ENCODE data around the gene NDUFA11. TPM values are rescaled to one million over a fixed set of nuclear protein-coding genes. Genes with fewer than 3 reads are reported as not detected.

NDUFA11 gene
- total and polyA plus RNA-seq, 2 donors (not counting 1 experiment from before 2014, with no cell fraction given) = 115 to 276 TPM

GRCh38 chr19:5949792-5950305 is 46.3 kb upstream of the NDUFA11 start:
- ChIA-PET CTCF (no interaction called here), POLR2A (no interaction called here)
- Histone ChIP-seq H2AFZ (ENCODE audit: insufficient read depth, low read depth, low read length, poor library complexity, severe bottlenecking) (no peak overlapping the region), H3K4me1 (ENCODE audit: control insufficient read depth in 2 of 2, insufficient read depth in 2 of 2, low read length in 2 of 2) (peaks cover 33 to 43% of the 10 kb centered on the region in 2 donors), H3K9me3 (ENCODE audit: control extremely low read depth in 1 of 3, control insufficient read depth in 2 of 3, insufficient read depth in 1 of 3, low read length in 2 of 3) (no peaks in the 10 kb centered on the region), H4K20me1 (ENCODE audit: control insufficient read depth, insufficient read depth, low read length, poor library complexity, severe bottlenecking) (peaks cover 99% of the 10 kb centered on the region), H3K9ac (ENCODE audit: low read length) (no peak overlapping the region), H3K79me2 (ENCODE audit: control insufficient read depth, insufficient read depth, low read length) (peaks cover 98% of the 10 kb centered on the region), H3K4me3 (ENCODE audit: control extremely low read depth in 1 of 5, extremely low read depth in 1 of 5, insufficient read depth in 1 of 5, low read depth in 2 of 5, low read length in 4 of 5) (no peak overlapping the region), H3K27ac (ENCODE audit: low read length in 2 of 2) (no peak overlapping the region), H3K27me3 (replicated peaks in 1 of 4; ENCODE audit: control extremely low read depth in 1 of 4, control insufficient read depth in 3 of 4, insufficient read depth in 4 of 4, low read length in 3 of 4) (no peaks in the 10 kb centered on the region), H3K4me2 (replicated peaks; ENCODE audit: low read depth, low read length, poor library complexity, severe bottlenecking) (no peak overlapping the region), H3K36me3 (replicated peaks in 1 of 2; ENCODE audit: control extremely low read depth in 1 of 2, control insufficient read depth in 1 of 2, extremely low read depth in 1 of 2, insufficient read depth in 2 of 2, low read length in 1 of 2) (peaks cover 0 to 28% of the 10 kb centered on the region in 2 experiments)
- Mint-ChIP-seq H3K27ac (no peak overlapping the region), H3K27me3 (no peaks in the 10 kb centered on the region), H3K4me1 (peaks cover 70% of the 10 kb centered on the region), H3K4me3 (no peak overlapping the region), H3K9me3 (ENCODE audit: insufficient read depth) (no peaks in the 10 kb centered on the region)
- WGBS (ENCODE audit: insufficient coverage) = 61% methylated on average over 13 of the region's 13 CpGs
- intact Hi-C loops (cut with micrococcal nuclease) = no loop called here
- TF ChIP-seq, protein P1, sequence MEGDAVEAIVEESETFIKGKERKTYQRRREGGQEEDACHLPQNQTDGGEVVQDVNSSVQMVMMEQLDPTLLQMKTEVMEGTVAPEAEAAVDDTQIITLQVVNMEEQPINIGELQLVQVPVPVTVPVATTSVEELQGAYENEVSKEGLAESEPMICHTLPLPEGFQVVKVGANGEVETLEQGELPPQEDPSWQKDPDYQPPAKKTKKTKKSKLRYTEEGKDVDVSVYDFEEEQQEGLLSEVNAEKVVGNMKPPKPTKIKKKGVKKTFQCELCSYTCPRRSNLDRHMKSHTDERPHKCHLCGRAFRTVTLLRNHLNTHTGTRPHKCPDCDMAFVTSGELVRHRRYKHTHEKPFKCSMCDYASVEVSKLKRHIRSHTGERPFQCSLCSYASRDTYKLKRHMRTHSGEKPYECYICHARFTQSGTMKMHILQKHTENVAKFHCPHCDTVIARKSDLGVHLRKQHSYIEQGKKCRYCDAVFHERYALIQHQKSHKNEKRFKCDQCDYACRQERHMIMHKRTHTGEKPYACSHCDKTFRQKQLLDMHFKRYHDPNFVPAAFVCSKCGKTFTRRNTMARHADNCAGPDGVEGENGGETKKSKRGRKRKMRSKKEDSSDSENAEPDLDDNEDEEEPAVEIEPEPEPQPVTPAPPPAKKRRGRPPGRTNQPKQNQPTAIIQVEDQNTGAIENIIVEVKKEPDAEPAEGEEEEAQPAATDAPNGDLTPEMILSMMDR (IDR thresholded peaks at IDR 0.05) = no peak
- TF ChIP-seq EZH2 (IDR thresholded peaks at IDR 0.05; ENCODE audit: borderline replicate concordance, insufficient read depth, low read depth, low read length, poor library complexity, severe bottlenecking) = no peak
- no peak for DNase-seq
- ATAC-seq (ENCODE audit: low read depth) = no peak

DNA sequence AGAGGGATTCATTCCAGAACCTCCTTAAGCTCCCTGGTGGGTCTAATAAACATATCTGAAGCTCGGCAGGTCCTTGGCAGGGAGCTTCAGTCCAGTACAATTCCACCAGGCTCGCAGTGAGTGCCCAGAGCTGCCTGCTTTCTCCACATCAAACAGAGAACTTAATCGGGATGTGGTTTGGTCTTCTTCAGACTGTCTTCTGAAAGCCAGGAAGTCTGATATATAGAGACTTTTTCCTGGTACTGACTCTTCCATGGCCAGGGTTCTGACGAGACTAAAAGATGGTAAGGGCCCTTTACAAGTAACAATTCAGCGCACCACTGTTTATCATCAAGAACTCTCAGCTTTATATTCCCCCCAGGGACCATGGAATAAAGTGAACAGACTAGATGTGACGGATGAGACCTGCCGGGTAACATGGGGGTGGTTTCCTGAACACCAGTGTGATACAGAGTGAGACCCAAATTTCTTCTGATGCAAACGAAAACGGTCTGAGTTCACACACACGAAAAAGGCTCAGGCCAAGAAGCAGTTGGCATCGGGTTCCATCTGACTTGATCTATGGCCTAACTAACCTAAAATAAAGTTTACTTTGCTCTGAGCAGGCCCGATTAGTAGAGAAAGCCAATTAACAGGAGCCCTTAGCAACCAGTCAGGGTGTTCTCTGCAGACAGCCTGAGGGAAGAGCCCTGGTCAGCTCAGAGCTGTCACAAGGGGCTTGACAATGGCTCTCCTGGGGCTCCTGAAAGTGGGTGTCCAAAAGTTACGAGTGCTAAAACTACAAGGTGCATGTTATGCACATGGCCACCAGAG is 45.4 kb upstream of the NDUFA11 start:
- Histone ChIP-seq H3K27me3 (replicated peaks in 1 of 4; ENCODE audit: control extremely low read depth in 1 of 4, control insufficient read depth in 3 of 4, insufficient read depth in 4 of 4, low read length in 3 of 4) (no peaks in the 10 kb centered on the region), H2AFZ (ENCODE audit: insufficient read depth, low read depth, low read length, poor library complexity, severe bottlenecking) (no peak overlapping the region), H3K79me2 (ENCODE audit: control insufficient read depth, insufficient read depth, low read length) (peaks cover 98% of the 10 kb centered on the region), H3K27ac (ENCODE audit: low read length in 2 of 2) (no peak overlapping the region), H3K4me2 (replicated peaks; ENCODE audit: low read depth, low read length, poor library complexity, severe bottlenecking) (no peak overlapping the region), H3K36me3 (replicated peaks in 1 of 2; ENCODE audit: control extremely low read depth in 1 of 2, control insufficient read depth in 1 of 2, extremely low read depth in 1 of 2, insufficient read depth in 2 of 2, low read length in 1 of 2) (peaks cover 0 to 32% of the 10 kb centered on the region in 2 experiments), H3K9me3 (ENCODE audit: control extremely low read depth in 1 of 3, control insufficient read depth in 2 of 3, insufficient read depth in 1 of 3, low read length in 2 of 3) (no peaks in the 10 kb centered on the region), H4K20me1 (ENCODE audit: control insufficient read depth, insufficient read depth, low read length, poor library complexity, severe bottlenecking) (peaks cover 99% of the 10 kb centered on the region), H3K9ac (ENCODE audit: low read length) (no peak overlapping the region), H3K4me3 (ENCODE audit: control extremely low read depth in 1 of 5, extremely low read depth in 1 of 5, insufficient read depth in 1 of 5, low read depth in 2 of 5, low read length in 4 of 5) (no peak overlapping the region), H3K4me1 (ENCODE audit: control insufficient read depth in 2 of 2, insufficient read depth in 2 of 2, low read length in 2 of 2) (peaks cover 29 to 36% of the 10 kb centered on the region in 2 donors)
- Mint-ChIP-seq H3K27ac (peak overlapping the region; percentile 53), H3K4me3 (no peak overlapping the region), H3K9me3 (ENCODE audit: insufficient read depth) (no peaks in the 10 kb centered on the region), H3K27me3 (no peaks in the 10 kb centered on the region), H3K4me1 (peaks cover 61% of the 10 kb centered on the region)
- intact Hi-C loops (cut with micrococcal nuclease) = no loop called here
- CTCF ChIA-PET = interaction anchor here (2.6 kb wide), 1 partner anchor 19 kb away, joined by 9 read pairs; no protein-coding TSS in a partner anchor
- 80% methylated on average over 10 of the region's 13 CpGs for WGBS (ENCODE audit: insufficient coverage)
- TF ChIP-seq, protein P1 (IDR thresholded peaks at IDR 0.05) = no peak
- TF ChIP-seq EZH2 (IDR thresholded peaks at IDR 0.05; ENCODE audit: borderline replicate concordance, insufficient read depth, low read depth, low read length, poor library complexity, severe bottlenecking) = no peak
- DNase-seq = no peak
- no peak for ATAC-seq (ENCODE audit: low read depth)
- POLR2A ChIA-PET = no interaction called here

All from B cell (primary cell).